SKM-1 treated with dmso at 0.1 percent for 144 hours (cell line): ENCODE data around the gene PLCB3.

Source experiments
- DNase-seq: peaks from one replicate; lab custom pipeline; 2025; ENCODE audit not compliant: unreplicated experiment; lab: John Stamatoyannopoulos, UW

The PLCB3 gene

GRCh38 chr11:64220798-64221197 lies 30.5 kb upstream of the PLCB3 start:
- DNase-seq, result no peak

GRCh38 chr11:64222651-64223000 lies 28.7 kb upstream of the PLCB3 start:
- no peak for DNase-seq

- no peak for DNase-seq
These were observed 28.2 kb upstream of the PLCB3 start for GRCh38 chr11:64223001-64223651.

- no peak for DNase-seq
These were observed 27.0 kb upstream of the PLCB3 start for GRCh38 chr11:64224151-64224890.

GRCh38 chr11:64224891-64225607 lies 26.3 kb upstream of the PLCB3 start:
- DNase-seq, result no peak

- DNase-seq, result peak; percentile 59
These were observed 25.5 kb upstream of the PLCB3 start, which contains the start of the genes NUDT22 and TRPT1 for GRCh38 chr11:64225608-64226506. TSS of gene NUDT22 (plus strand) at chr11:64226274. CDS start at chr11:64226653, 379 bp downstream. TSS of gene TRPT1 (minus strand) at chr11:64226186. CDS start at chr11:64225860, 326 bp downstream.

- no peak for DNase-seq
These were observed 24.8 kb upstream of the PLCB3 start for GRCh38 chr11:64226507-64227051.

GRCh38 chr11:64227405-64227956 lies 23.8 kb upstream of the PLCB3 start:
- no peak for DNase-seq

GRCh38 chr11:64229090-64229743 lies 22.1 kb upstream of the PLCB3 start:
- no peak for DNase-seq

- no peak for DNase-seq
These were observed 21.6 kb upstream of the PLCB3 start for GRCh38 chr11:64229744-64230170.

GRCh38 chr11:64230171-64230984 lies 21.0 kb upstream of the PLCB3 start, which contains the start of gene DNAJC4:
TSS of gene DNAJC4 (plus strand) at chr11:64230548. CDS start at chr11:64230855, 307 bp downstream.
- DNase-seq, result no peak

GRCh38 chr11:64230985-64231365 lies 20.4 kb upstream of the PLCB3 start:
- DNase-seq, result no peak

- DNase-seq, result no peak
These were observed 19.8 kb upstream of the PLCB3 start for GRCh38 chr11:64231546-64231945.

GRCh38 chr11:64232182-64232966 lies 19.0 kb upstream of the PLCB3 start:
- no peak for DNase-seq

- DNase-seq, result no peak
These were observed 18.4 kb upstream of the PLCB3 start for GRCh38 chr11:64232967-64233315.

- DNase-seq, result no peak
These were observed 17.3 kb upstream of the PLCB3 start, which contains the start of gene VEGFB for GRCh38 chr11:64233913-64234586. TSS of gene VEGFB (plus strand) at chr11:64234584. CDS start at chr11:64234834, 250 bp downstream.

GRCh38 chr11:64234647-64235379 lies 16.5 kb upstream of the PLCB3 start:
- DNase-seq, result no peak
